ENCODE results near the gene ABCB10.

The ABCB10 gene

DNA sequence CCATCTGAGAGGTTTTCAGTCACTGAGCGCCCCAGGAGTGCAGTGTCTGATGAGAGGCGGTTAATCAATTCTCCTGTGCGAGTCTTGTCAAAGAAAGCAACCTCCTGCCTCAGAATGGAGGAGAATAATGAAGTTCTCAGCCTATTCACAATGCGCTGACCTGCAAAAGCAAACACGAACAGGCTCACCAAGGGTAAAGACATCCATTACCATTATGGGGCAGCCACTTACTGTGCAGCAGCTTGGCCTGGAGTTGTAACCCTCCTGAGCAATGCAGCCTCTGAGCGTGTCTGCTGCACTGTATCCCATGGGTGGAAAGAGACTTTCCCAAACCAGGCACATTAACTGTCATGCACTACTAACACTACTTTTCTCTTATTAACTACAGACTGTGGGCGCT, 11.0 kb downstream of the ABCB10 start:
- DNase-seq (ENCODE audit: low read depth): no peak
- TF ChIP-seq, protein P1, sequence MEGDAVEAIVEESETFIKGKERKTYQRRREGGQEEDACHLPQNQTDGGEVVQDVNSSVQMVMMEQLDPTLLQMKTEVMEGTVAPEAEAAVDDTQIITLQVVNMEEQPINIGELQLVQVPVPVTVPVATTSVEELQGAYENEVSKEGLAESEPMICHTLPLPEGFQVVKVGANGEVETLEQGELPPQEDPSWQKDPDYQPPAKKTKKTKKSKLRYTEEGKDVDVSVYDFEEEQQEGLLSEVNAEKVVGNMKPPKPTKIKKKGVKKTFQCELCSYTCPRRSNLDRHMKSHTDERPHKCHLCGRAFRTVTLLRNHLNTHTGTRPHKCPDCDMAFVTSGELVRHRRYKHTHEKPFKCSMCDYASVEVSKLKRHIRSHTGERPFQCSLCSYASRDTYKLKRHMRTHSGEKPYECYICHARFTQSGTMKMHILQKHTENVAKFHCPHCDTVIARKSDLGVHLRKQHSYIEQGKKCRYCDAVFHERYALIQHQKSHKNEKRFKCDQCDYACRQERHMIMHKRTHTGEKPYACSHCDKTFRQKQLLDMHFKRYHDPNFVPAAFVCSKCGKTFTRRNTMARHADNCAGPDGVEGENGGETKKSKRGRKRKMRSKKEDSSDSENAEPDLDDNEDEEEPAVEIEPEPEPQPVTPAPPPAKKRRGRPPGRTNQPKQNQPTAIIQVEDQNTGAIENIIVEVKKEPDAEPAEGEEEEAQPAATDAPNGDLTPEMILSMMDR (conservative IDR thresholded peaks at IDR 0.05; ENCODE audit: low read depth, low read length): no peak
- no peak overlapping the region for H3K4me3 ChIP-seq (ENCODE audit: low read length)

DNA sequence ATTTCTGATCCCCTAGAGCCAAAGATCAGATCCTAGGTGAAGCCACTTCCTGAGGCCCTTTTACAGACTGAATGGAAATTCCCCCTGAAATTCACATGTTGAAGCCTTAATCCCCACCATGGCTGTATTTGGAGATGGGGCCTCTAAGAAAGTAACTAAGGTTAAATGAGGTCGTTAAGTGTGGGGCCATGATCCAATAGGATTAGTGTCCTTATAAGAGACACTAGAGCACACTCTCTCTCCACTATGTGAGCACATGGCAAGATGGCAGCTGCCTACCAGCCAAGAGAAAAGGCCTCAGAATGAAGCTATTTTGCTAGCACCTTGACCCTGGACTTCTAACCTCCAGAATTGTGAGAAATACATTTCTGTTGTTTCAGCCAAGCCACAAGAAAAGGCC, 13.9 kb downstream of the ABCB10 start:
- TF ChIP-seq, protein P1 (conservative IDR thresholded peaks at IDR 0.05; ENCODE audit: low read depth, low read length): no peak
- no peak for DNase-seq (ENCODE audit: low read depth)

DNA sequence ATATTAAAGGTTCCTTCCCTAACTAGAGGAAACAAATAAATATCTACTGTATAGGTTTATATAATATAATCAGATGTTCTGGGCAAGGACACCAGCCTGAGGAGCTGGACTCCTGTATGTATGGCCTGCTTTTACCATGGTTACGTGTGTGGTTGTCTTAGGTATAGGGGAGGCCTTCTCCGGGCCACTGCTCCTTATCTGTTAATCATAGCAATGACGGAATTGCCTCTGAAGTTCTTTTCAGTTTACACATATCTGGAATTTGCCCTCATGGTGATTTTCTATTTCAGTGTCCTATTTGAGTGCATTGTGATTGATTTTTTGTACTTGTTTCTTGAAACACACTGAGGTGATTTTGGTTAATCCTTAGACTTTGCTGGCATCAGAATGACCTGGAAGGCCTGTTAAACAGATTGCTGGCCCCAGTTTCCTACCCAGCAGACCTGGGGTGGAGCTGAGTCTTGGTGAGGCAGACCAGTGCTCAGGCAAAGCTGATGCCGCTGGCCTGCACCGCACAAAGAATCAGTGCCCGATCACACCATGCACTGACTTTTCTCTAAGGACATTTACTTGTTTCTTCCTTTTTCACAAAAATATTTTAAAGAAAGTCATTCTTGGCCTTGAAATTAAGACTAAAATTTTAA, 18.5 kb downstream of the ABCB10 start:
- TF ChIP-seq, protein P1 (conservative IDR thresholded peaks at IDR 0.05; ENCODE audit: low read depth, low read length): no peak
- DNase-seq (ENCODE audit: low read depth): no peak
- H3K4me3 ChIP-seq (ENCODE audit: low read length): no peak overlapping the region

More for the DNA sequence above, 13.9 kb downstream of the ABCB10 start:
- H3K4me3 ChIP-seq (ENCODE audit: low read length): no peak overlapping the region

DNA sequence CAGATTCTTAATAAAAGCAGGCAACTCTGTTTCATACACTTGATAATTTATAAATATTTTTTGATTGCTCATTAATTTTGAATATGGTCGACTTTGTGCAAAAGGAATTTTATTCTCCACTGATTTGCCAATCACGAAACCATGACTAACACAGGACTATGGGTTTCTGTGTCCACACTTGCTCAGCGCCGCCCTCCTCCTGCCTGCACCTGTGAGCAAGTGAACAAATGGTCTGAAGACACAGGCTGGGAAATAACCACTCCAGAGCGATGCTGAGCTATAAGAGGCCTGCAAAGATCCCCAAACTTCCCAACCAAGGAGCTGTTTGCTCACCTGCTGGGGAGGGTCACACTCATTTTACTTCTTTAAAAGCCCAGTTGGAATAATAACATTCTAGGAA, 19.6 kb downstream of the ABCB10 start:
- no peak overlapping the region for H3K4me3 ChIP-seq (ENCODE audit: low read length)
- no peak for DNase-seq (ENCODE audit: low read depth)
- TF ChIP-seq, protein P1 (conservative IDR thresholded peaks at IDR 0.05; ENCODE audit: low read depth, low read length): no peak

DNA sequence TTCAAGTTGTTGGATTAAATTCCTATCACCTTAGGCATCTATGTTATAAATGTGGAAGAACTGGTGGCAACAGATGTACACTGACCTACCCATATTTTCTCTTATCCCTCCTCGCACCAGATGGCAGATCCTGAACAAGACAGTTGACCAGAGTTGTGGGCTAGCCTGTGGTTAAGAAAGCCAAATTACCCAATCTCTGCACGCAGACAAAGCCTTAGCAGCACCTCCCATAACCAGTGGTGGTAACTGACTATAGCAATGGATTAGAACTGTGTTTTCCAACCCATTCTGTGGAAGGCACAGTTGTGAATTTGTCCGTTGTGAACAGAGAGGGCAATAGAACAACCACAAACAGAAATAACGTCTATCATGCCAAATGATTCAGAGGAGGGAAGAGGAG, 20.6 kb downstream of the ABCB10 start:
- TF ChIP-seq, protein P1 (conservative IDR thresholded peaks at IDR 0.05; ENCODE audit: low read depth, low read length): no peak
- H3K4me3 ChIP-seq (ENCODE audit: low read length): no peak overlapping the region
- no peak for DNase-seq (ENCODE audit: low read depth)

DNA sequence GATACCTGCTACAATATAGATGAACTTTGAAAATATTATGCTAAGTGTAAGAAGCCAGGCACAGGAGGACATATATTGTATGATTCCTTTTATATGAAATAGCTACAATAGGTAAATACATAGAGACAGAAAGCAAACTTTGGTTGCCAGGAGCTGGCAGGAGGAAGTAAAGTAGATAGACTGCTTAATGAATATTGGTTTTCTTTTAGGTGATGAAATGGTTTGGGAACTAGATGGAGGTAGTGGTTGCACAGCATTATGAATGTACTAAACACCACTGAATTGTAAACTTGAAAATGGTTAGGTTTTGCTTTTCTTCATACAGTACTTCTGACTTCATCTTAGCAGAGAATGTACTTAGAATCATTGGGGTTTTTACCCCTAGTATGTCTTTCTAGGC, 21.5 kb downstream of the ABCB10 start:
- no peak overlapping the region for H3K4me3 ChIP-seq (ENCODE audit: low read length)
- TF ChIP-seq, protein P1 (conservative IDR thresholded peaks at IDR 0.05; ENCODE audit: low read depth, low read length): no peak
- DNase-seq (ENCODE audit: low read depth): no peak

DNA sequence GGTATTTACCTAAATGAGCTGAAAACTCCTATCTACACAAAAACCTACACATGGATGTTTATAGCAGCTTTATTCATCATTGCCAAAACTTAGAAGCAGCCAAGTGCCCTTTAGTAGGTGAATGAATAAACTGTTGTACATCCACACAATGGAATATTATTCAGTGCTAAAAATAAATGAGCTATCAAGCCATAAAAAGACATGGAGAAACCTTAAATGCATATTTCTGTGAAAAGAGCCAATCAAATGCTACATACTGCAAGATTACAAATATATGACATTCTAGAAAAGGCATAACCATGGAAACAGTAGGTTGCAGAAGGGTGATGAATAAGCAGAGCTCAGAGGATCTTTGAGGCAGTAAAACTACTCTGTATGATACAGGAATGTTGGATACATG, 23.3 kb downstream of the ABCB10 start:
- no peak overlapping the region for H3K4me3 ChIP-seq (ENCODE audit: low read length)
- no peak for DNase-seq (ENCODE audit: low read depth)
- TF ChIP-seq, protein P1 (conservative IDR thresholded peaks at IDR 0.05; ENCODE audit: low read depth, low read length): no peak

All from retinal pigment epithelial cell (primary cell).